NCI-H748 (cell line): ENCODE results near the gene WDR89.
"Not testable (repeated sequence)": the region's sequence is repeated elsewhere in the genome, so short reads cannot be mapped to it uniquely, and the experiment has no call there.

Experiments
- DNase-seq: peaks from one replicate; lab custom pipeline; 2025; ENCODE audit not compliant: unreplicated experiment; lab: John Stamatoyannopoulos, UW

WDR89 gene

GRCh38 chr14:63641473-63642228, at the start of gene WDR89:
TSS of gene WDR89 (minus strand) at chr14:63641871. CDS start at chr14:63599942, 41,929 bp downstream.
- peak; percentile 100 for DNase-seq

- no peak for DNase-seq
Observed at GRCh38 chr14:63689132-63689531, 47.5 kb upstream of the WDR89 start.

GRCh38 chr14:63686926-63687325, 45.3 kb upstream of the WDR89 start:
- DNase-seq, result no peak

- no peak for DNase-seq
Observed at GRCh38 chr14:63685401-63685800, 43.7 kb upstream of the WDR89 start.

GRCh38 chr14:63682727-63683593, 41.3 kb upstream of the WDR89 start:
- DNase-seq, result no peak

- DNase-seq, result no peak
Observed at GRCh38 chr14:63678536-63678935, 36.9 kb upstream of the WDR89 start.

GRCh38 chr14:63677891-63678379, 36.3 kb upstream of the WDR89 start:
- no peak for DNase-seq

- DNase-seq, result no peak
Observed at GRCh38 chr14:63676615-63677014, 34.9 kb upstream of the WDR89 start.

- DNase-seq, result no peak
Observed at GRCh38 chr14:63673886-63674497, 32.3 kb upstream of the WDR89 start.

- DNase-seq, result no peak
Observed at GRCh38 chr14:63673255-63673654, 31.6 kb upstream of the WDR89 start.

- peak; percentile 20 for DNase-seq
Observed at GRCh38 chr14:63672417-63673180, 30.9 kb upstream of the WDR89 start.

GRCh38 chr14:63671987-63672386, 30.3 kb upstream of the WDR89 start:
- DNase-seq, result peak; percentile 20

- DNase-seq, result no peak
Observed at GRCh38 chr14:63670692-63671091, 29.0 kb upstream of the WDR89 start.

- DNase-seq, result no peak
Observed at GRCh38 chr14:63666335-63666734, 24.7 kb upstream of the WDR89 start.

- DNase-seq, result peak; percentile 11
Observed at GRCh38 chr14:63663428-63664341, 22.0 kb upstream of the WDR89 start.

GRCh38 chr14:63662776-63663175, 21.1 kb upstream of the WDR89 start:
- DNase-seq, result no peak

GRCh38 chr14:63661881-63662280, 20.2 kb upstream of the WDR89 start:
- DNase-seq, result not testable (repeated sequence)

- DNase-seq, result peak; percentile 15
Observed at GRCh38 chr14:63659726-63660125, 18.1 kb upstream of the WDR89 start.

GRCh38 chr14:63656194-63656593, 14.5 kb upstream of the WDR89 start:
- no peak for DNase-seq

GRCh38 chr14:63654936-63655335, 13.3 kb upstream of the WDR89 start:
- DNase-seq, result no peak
